HG02840 (cell line): ENCODE data around the gene TRA2A.
"Not testable (repeated sequence)": the region's sequence is repeated elsewhere in the genome, so short reads cannot be mapped to it uniquely, and the experiment has no call there.

Experiments
- ATAC-seq: cut with Tn5 transposase; IDR thresholded peaks from one replicate; pipeline ENCODE4 v1.9.1; 2021; ENCODE audit warnings: mild to moderate bottlenecking, moderate library complexity, moderate number of reproducible peaks; ENCODE audit not compliant: unreplicated experiment, low FRiP score

TRA2A gene

GRCh38 chr7:23531794-23532489, at the start of gene TRA2A:
Gene TRA2A (minus strand): TSS chr7:23531981. CDS start chr7:23531824, 157 bp downstream.
- peak; percentile 94 for ATAC-seq

- no peak for ATAC-seq
These were observed 38.9 kb upstream of the TRA2A start for GRCh38 chr7:23570592-23571200.

- no peak for ATAC-seq
These were observed 26.5 kb upstream of the TRA2A start for GRCh38 chr7:23558303-23558702.

GRCh38 chr7:23547662-23548061, 15.9 kb upstream of the TRA2A start:
- no peak for ATAC-seq

- no peak for ATAC-seq
These were observed 15.3 kb upstream of the TRA2A start for GRCh38 chr7:23546897-23547572.

- ATAC-seq, result no peak
These were observed 13.7 kb upstream of the TRA2A start for GRCh38 chr7:23545493-23545892.

- peak; percentile 55 for ATAC-seq
These were observed 13.2 kb upstream of the TRA2A start for GRCh38 chr7:23544913-23545354.

- no peak for ATAC-seq
These were observed 11.0 kb upstream of the TRA2A start for GRCh38 chr7:23542752-23543151.

- no peak for ATAC-seq
These were observed 7.7 kb upstream of the TRA2A start for GRCh38 chr7:23539494-23539907.

GRCh38 chr7:23538301-23538700, 6.5 kb upstream of the TRA2A start:
- ATAC-seq, result no peak

GRCh38 chr7:23533238-23533604, 1.4 kb upstream of the TRA2A start:
- no peak for ATAC-seq

- ATAC-seq, result no peak
These were observed 883 bp upstream of the TRA2A start for GRCh38 chr7:23532490-23533237.

GRCh38 chr7:23531050-23531793, 559 bp downstream of the TRA2A start:
- ATAC-seq, result peak; percentile 28

- ATAC-seq, result no peak
These were observed 1.4 kb downstream of the TRA2A start for GRCh38 chr7:23530405-23530804.

GRCh38 chr7:23529262-23529859, 2.4 kb downstream of the TRA2A start:
- ATAC-seq, result no peak

- ATAC-seq, result not testable (repeated sequence)
These were observed 6.2 kb downstream of the TRA2A start for GRCh38 chr7:23525611-23526010.

- no peak for ATAC-seq
These were observed 7.3 kb downstream of the TRA2A start for GRCh38 chr7:23524473-23524872.

GRCh38 chr7:23523486-23524075, 8.2 kb downstream of the TRA2A start:
- ATAC-seq, result no peak

GRCh38 chr7:23520582-23520981, 11.2 kb downstream of the TRA2A start:
- no peak for ATAC-seq
